Upper lobe of left lung (tissue), 4 donors: Measurements from ENCODE around the gene ZBTB46.

Experiments used
- EP300 ChIP-seq, 4 donors: sonication (generic); formaldehyde crosslinking; IDR thresholded peaks; one replicate each; pipeline ENCODE4 v1.5.1; 2017; ENCODE audit warnings: antibody characterized with exemption in 4 of 4, control low read depth in 2 of 4
- POLR2A ChIP-seq, 4 donors: fragments of 450-650 bp; IDR thresholded peaks; one replicate each; pipeline ENCODE4 v1.5.1; 2016 to 2017; ENCODE audit warnings: antibody characterized with exemption in 4 of 4, mild to moderate bottlenecking in 2 of 4
- POLR2AphosphoS5 ChIP-seq, 2 donors: sonication (generic); formaldehyde crosslinking; IDR thresholded peaks; one replicate each; pipeline ENCODE4 v1.5.1; 2017; ENCODE audit warnings: antibody characterized with exemption in 2 of 2
- TF ChIP-seq, protein P1 (sequence below), 6 experiments: fragments of 450-650 bp in 4 of 6; fragments of 200-600 bp in 2 of 6; sonication (generic) in 2 of 6; IDR thresholded peaks; one replicate each; pipeline ENCODE4 v1.5.1; 2016 to 2019; ENCODE audit warnings: antibody characterized with exemption in 6 of 6

DNA sequence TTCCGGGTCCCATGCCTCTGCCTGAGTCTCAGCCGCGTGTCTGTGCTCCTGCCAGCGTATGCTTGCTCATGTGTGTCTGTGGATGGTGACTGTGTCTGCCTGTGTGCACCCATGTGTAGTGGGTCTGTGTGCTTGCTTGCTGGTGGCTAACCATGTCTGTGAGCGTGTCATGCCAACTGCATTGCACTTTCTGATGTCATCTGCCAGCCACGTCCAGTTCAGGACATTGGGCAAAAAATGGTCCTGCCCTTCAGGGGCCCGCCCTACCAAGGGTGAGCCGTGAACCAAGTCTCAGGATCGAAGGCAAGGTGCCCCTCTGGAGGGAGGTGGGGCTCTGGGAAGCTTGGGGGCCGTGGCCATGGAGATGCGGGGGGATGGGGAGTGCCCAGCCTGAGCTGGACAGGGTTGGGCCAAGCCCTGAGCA lies 9.4 kb upstream of the ZBTB46 start:
- TF ChIP-seq, protein P1, sequence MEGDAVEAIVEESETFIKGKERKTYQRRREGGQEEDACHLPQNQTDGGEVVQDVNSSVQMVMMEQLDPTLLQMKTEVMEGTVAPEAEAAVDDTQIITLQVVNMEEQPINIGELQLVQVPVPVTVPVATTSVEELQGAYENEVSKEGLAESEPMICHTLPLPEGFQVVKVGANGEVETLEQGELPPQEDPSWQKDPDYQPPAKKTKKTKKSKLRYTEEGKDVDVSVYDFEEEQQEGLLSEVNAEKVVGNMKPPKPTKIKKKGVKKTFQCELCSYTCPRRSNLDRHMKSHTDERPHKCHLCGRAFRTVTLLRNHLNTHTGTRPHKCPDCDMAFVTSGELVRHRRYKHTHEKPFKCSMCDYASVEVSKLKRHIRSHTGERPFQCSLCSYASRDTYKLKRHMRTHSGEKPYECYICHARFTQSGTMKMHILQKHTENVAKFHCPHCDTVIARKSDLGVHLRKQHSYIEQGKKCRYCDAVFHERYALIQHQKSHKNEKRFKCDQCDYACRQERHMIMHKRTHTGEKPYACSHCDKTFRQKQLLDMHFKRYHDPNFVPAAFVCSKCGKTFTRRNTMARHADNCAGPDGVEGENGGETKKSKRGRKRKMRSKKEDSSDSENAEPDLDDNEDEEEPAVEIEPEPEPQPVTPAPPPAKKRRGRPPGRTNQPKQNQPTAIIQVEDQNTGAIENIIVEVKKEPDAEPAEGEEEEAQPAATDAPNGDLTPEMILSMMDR (IDR thresholded peaks at IDR 0.05) = no peak
- TF ChIP-seq POLR2A (IDR thresholded peaks at IDR 0.05) (no peak), EP300 (IDR thresholded peaks at IDR 0.05) (no peak), POLR2AphosphoS5 (IDR thresholded peaks at IDR 0.05) (no peak)
